Gastrocnemius medialis (tissue), 4 donors: Measurements from ENCODE around the gene KLHL29.

Experiments
- POLR2A ChIP-seq, 2 donors: fragments of 450-650 bp; IDR thresholded peaks; one replicate each; pipeline ENCODE4 v1.6.1; 2017; ENCODE audit warnings: antibody characterized with exemption in 2 of 2, mild to moderate bottlenecking in 2 of 2, moderate library complexity in 2 of 2
- TF ChIP-seq, protein P1 (sequence below), 5 experiments: fragments of 450-650 bp in 3 of 5; fragments of 200-600 bp in 2 of 5; sonication (generic) in 2 of 5; IDR thresholded peaks in 4 of 5; conservative IDR thresholded peaks in 1 of 5; 1 replicate in 4 of 5; 2 replicates in 1 of 5; pipeline ENCODE4 v1.5.1; 2016 to 2019; ENCODE audit warnings: antibody characterized with exemption in 5 of 5, mild to moderate bottlenecking in 3 of 5, moderate library complexity in 3 of 5

- TF ChIP-seq, protein P1, sequence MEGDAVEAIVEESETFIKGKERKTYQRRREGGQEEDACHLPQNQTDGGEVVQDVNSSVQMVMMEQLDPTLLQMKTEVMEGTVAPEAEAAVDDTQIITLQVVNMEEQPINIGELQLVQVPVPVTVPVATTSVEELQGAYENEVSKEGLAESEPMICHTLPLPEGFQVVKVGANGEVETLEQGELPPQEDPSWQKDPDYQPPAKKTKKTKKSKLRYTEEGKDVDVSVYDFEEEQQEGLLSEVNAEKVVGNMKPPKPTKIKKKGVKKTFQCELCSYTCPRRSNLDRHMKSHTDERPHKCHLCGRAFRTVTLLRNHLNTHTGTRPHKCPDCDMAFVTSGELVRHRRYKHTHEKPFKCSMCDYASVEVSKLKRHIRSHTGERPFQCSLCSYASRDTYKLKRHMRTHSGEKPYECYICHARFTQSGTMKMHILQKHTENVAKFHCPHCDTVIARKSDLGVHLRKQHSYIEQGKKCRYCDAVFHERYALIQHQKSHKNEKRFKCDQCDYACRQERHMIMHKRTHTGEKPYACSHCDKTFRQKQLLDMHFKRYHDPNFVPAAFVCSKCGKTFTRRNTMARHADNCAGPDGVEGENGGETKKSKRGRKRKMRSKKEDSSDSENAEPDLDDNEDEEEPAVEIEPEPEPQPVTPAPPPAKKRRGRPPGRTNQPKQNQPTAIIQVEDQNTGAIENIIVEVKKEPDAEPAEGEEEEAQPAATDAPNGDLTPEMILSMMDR (IDR thresholded peaks at IDR 0.05 in 4 of 5, conservative IDR thresholded peaks at IDR 0.05 in 1 of 5), result no peak
- no peak for TF ChIP-seq POLR2A (IDR thresholded peaks at IDR 0.05)
Observed at GRCh38 chr2:23614701-23615100, 229.7 kb downstream of the KLHL29 start.
